HepG2 (cell line): ENCODE data around the gene RFC1. TPM values are rescaled to one million over a fixed set of nuclear protein-coding genes. Genes with fewer than 3 reads are reported as not detected.
A peak's percentile ranks its signal among the peaks of the same experiment; 100 is the strongest.

Experiments used
- ATF2 ChIP-seq: sonication (generic); formaldehyde crosslinking; IDR thresholded peaks from 2 replicates; pipeline ENCODE4 v1.4.0; 2020; ENCODE audit warnings: missing genetic modification reagents
- BCL6 ChIP-seq: IDR thresholded peaks from 2 replicates; pipeline ENCODE4 v1.6.1; 2016; ENCODE audit warnings: missing genetic modification reagents, missing compliant biosample characterization
- E2F2 ChIP-seq: sonication (generic); formaldehyde crosslinking; IDR thresholded peaks from 2 replicates; pipeline ENCODE4 v1.4.0; 2020; ENCODE audit warnings: missing genetic modification reagents, borderline replicate concordance
- ELF1 ChIP-seq: sonication (generic); formaldehyde crosslinking; IDR thresholded peaks from 2 replicates; pipeline ENCODE4 v1.4.0; 2020; ENCODE audit warnings: missing genetic modification reagents
- GATAD2A ChIP-seq: IDR thresholded peaks from 2 replicates; pipeline ENCODE4 v1.6.1; 2016
- GLMP ChIP-seq: sonication (generic); formaldehyde crosslinking; IDR thresholded peaks from 2 replicates; pipeline ENCODE4 v1.9.0; 2021; ENCODE audit warnings: missing genetic modification reagents, mild to moderate bottlenecking, borderline replicate concordance
- MAFG ChIP-seq: sonication (generic); formaldehyde crosslinking; IDR thresholded peaks from 2 replicates; pipeline ENCODE4 v1.5.1; 2020; ENCODE audit warnings: mild to moderate bottlenecking, missing genetic modification reagents
- NR2F6 ChIP-seq, 2 experiments: IDR thresholded peaks; 2 replicates each; pipeline ENCODE4 v1.6.1; 2016; ENCODE audit warnings: antibody characterized with exemption in 1 of 2, mild to moderate bottlenecking in 1 of 2
- REPIN1 ChIP-seq: sonication (generic); formaldehyde crosslinking; IDR thresholded peaks from 2 replicates; pipeline ENCODE4 v1.8.0; 2022; ENCODE audit warnings: missing genetic modification reagents, low read depth, mild to moderate bottlenecking, borderline replicate concordance
- RORA ChIP-seq: sonication (generic); formaldehyde crosslinking; IDR thresholded peaks from 2 replicates; pipeline ENCODE4 v1.5.0; 2020; ENCODE audit warnings: mild to moderate bottlenecking, missing genetic modification reagents, moderate library complexity
- TCF7 ChIP-seq: sonication (generic); IDR thresholded peaks from 2 replicates; pipeline ENCODE4 v1.6.1; 2016; ENCODE audit warnings: antibody characterized with exemption, low read depth
- TFDP2 ChIP-seq: sonication (generic); formaldehyde crosslinking; IDR thresholded peaks from 2 replicates; pipeline ENCODE4 v1.4.0; 2020; ENCODE audit warnings: missing genetic modification reagents
- ZMYM4 ChIP-seq: sonication (generic); formaldehyde crosslinking; IDR thresholded peaks from 2 replicates; pipeline ENCODE4 v1.8.1; 2023; ENCODE audit warnings: mild to moderate bottlenecking, missing genetic modification reagents
- ZNF124 ChIP-seq: sonication (generic); formaldehyde crosslinking; IDR thresholded peaks from 2 replicates; pipeline ENCODE4 v1.4.0; 2020; ENCODE audit warnings: missing genetic modification reagents
- ZNF18 ChIP-seq: sonication (generic); formaldehyde crosslinking; IDR thresholded peaks from 2 replicates; pipeline ENCODE4 v1.8.0; 2022; ENCODE audit warnings: mild to moderate bottlenecking, missing genetic modification reagents; ENCODE audit not compliant: insufficient replicate concordance
- ZNF503 ChIP-seq: sonication (generic); formaldehyde crosslinking; IDR thresholded peaks from 2 replicates; pipeline ENCODE4 v1.4.0; 2020; ENCODE audit warnings: missing genetic modification reagents
- ZNF589 ChIP-seq: sonication (generic); formaldehyde crosslinking; conservative IDR thresholded peaks from 2 replicates; pipeline ENCODE4 v1.8.0; 2022; ENCODE audit warnings: mild to moderate bottlenecking, moderate library complexity, missing genetic modification reagents
- ZNF614 ChIP-seq: IDR thresholded peaks from 2 replicates; pipeline ENCODE4 v1.6.1; 2018; ENCODE audit warnings: missing biosample characterization, missing genetic modification reagents, inconsistent platforms, borderline replicate concordance
- ZNF644 ChIP-seq: IDR thresholded peaks from 2 replicates; pipeline ENCODE4 v1.6.1; 2016; ENCODE audit warnings: low read depth
- ZNF691 ChIP-seq: sonication (generic); formaldehyde crosslinking; IDR thresholded peaks from 2 replicates; pipeline ENCODE4 v1.4.0; 2020; ENCODE audit warnings: missing genetic modification reagents, low read depth, mild to moderate bottlenecking, borderline replicate concordance
- ZNF792 ChIP-seq: IDR thresholded peaks from 2 replicates; pipeline ENCODE4 v1.6.1; 2016
- polyA plus RNA-seq, 8 experiments: library from polyadenylated mRNA; depleted of rRNA in 3 of 8; stranded (reverse) in 7 of 8; unstranded in 1 of 8; fragments of >200 nt; fragmentation: Illumina TruSeq in 4 of 8; extraction: Trizol in 4 of 8; gene quantifications; 2 replicates each; pipeline versions ENCODE4 v1.2.1 to v1.2.3, GENCODE V29; 2011 to 2016; ENCODE audit warnings: low read depth in 4 of 8, missing spikeins in 1 of 8, mixed read lengths in 1 of 8; ENCODE audit not compliant: insufficient read depth in 1 of 8
- total RNA-seq, 5 experiments: library from RNA; depleted of rRNA; stranded (reverse); fragments of >200 nt; fragmentation: Illumina TruSeq; extraction: Trizol; gene quantifications; 2 replicates each; pipeline ENCODE4 v1.2.3, GENCODE V29; 2016; ENCODE audit warnings: low read depth in 1 of 5

Gene RFC1
- total and polyA plus RNA-seq, 2 of the 13 experiments (the other 11 are each of a cell fraction or from before 2014, with no cell fraction given): 15.9 to 78.8 TPM

- peak; percentile 38; the same call in 1 of the 2 replicates for TF ChIP-seq TFDP2 (CRISPR knock-in tag)
- TF ChIP-seq ZNF124 (CRISPR knock-in tag): no peak
- TF ChIP-seq ATF2 (CRISPR knock-in tag): peak; percentile 55; the same call in 1 of the 2 replicates
- 0 out of 2 replicates have a peak, but pooled peaks have one; percentile 49 for TF ChIP-seq ZNF792 (CRISPR knock-in tag)
- TF ChIP-seq TCF7: peak; percentile 77
- TF ChIP-seq ZNF503 (CRISPR knock-in tag): peak; percentile 79
- peak; percentile 74 for TF ChIP-seq ZMYM4 (CRISPR knock-in tag)
- no peak for TF ChIP-seq E2F2 (CRISPR knock-in tag)
- peak; percentile 90 for TF ChIP-seq GATAD2A
- TF ChIP-seq GLMP (CRISPR knock-in tag): no peak
- no peak for TF ChIP-seq MAFG (CRISPR knock-in tag)
- TF ChIP-seq RORA: no peak
- TF ChIP-seq ZNF691 (CRISPR knock-in tag): no peak
- no peak for TF ChIP-seq ZNF589 (CRISPR knock-in tag)
- TF ChIP-seq ZNF18 (CRISPR knock-in tag): no peak
- TF ChIP-seq ELF1 (CRISPR knock-in tag): no peak
- no peak for TF ChIP-seq ZNF614 (CRISPR knock-in tag)
- TF ChIP-seq REPIN1 (CRISPR knock-in tag): peak; percentile 57; the same call in 1 of the 2 replicates
- TF ChIP-seq BCL6 (CRISPR knock-in tag): peak; percentile 95
- peak; percentile 96 for TF ChIP-seq NR2F6 (IDR thresholded peaks at IDR 0.05)
- peak; percentile 92 for TF ChIP-seq NR2F6 (CRISPR knock-in tag; IDR thresholded peaks at IDR 0.05)
- TF ChIP-seq ZNF644 (CRISPR knock-in tag): 0 out of 2 replicates have a peak, but pooled peaks have one; percentile 53
These were observed 25.0 kb downstream of the RFC1 start (continued) for GRCh38 chr4:39341075-39341725.
